Skeletal muscle tissue (tissue), 4 donors: ENCODE data around the gene TRIM3. TPM values are rescaled to one million over a fixed set of nuclear protein-coding genes. Genes with fewer than 3 reads are reported as not detected.

Experiments used
- H3K27ac ChIP-seq: one replicate; pipeline ENCODE4 v1.7.0; 2013; ENCODE audit warnings: mild to moderate bottlenecking, low read depth, low read length, inconsistent platforms
- H3K27me3 ChIP-seq, 3 donors: one replicate each; pipeline ENCODE4 v1.7.0; 2013; ENCODE audit warnings: low read length in 3 of 3; ENCODE audit not compliant: control insufficient read depth in 3 of 3, insufficient read depth in 3 of 3
- H3K36me3 ChIP-seq, 3 donors: one replicate each; pipeline ENCODE4 v1.7.0; 2013; ENCODE audit warnings: low read length in 3 of 3; ENCODE audit not compliant: control insufficient read depth in 3 of 3, insufficient read depth in 3 of 3
- H3K4me1 ChIP-seq, 3 donors: one replicate each; pipeline ENCODE4 v1.7.0; 2013; ENCODE audit warnings: low read length in 3 of 3, mild to moderate bottlenecking in 3 of 3; ENCODE audit not compliant: control insufficient read depth in 3 of 3, insufficient read depth in 3 of 3
- H3K4me3 ChIP-seq, 3 donors: one replicate each; pipeline ENCODE4 v1.7.0; 2013; ENCODE audit warnings: low read length in 3 of 3
- H3K9ac ChIP-seq, 3 donors: one replicate each; pipeline ENCODE4 v1.7.0; 2013; ENCODE audit warnings: low read length in 3 of 3, mild to moderate bottlenecking in 3 of 3, moderate library complexity in 2 of 3, low read depth in 1 of 3
- H3K9me3 ChIP-seq, 3 donors: one replicate each; pipeline ENCODE4 v1.7.0; 2013; ENCODE audit warnings: low read length in 3 of 3; ENCODE audit not compliant: control insufficient read depth in 3 of 3
- total RNA-seq: library from RNA; depleted of rRNA; stranded (reverse); fragments of >200 nt; gene quantifications from one replicate; pipeline ENCODE4 v1.2.3, GENCODE V29; 2014
- donor health status: Osteomylitis.

The TRIM3 gene
- total RNA-seq, 1 donor from 2014 or later: 8.4 TPM

GRCh38 chr11:6442441-6442840 lies 31.3 kb downstream of the TRIM3 start:
- no peaks in the 10 kb centered on the region for H3K9me3 ChIP-seq
- H3K27me3 ChIP-seq: no peaks in the 10 kb centered on the region
- no peak overlapping the region for H3K27ac ChIP-seq
- H3K9ac ChIP-seq: no peak overlapping the region
- no peaks in the 10 kb centered on the region for H3K4me1 ChIP-seq
- no peak overlapping the region for H3K4me3 ChIP-seq
- peaks cover 0 to under 1% (median 0%) of the 10 kb centered on the region in 3 donors for H3K36me3 ChIP-seq

GRCh38 chr11:6440906-6441358 lies 32.8 kb downstream of the TRIM3 start, which contains the start of gene HPX:
TSS of gene HPX (minus strand) at chr11:6440987. CDS start at chr11:6440963, 24 bp downstream.
- H3K4me1 ChIP-seq: no peaks in the 10 kb centered on the region
- H3K9me3 ChIP-seq: no peaks in the 10 kb centered on the region
- peak within 1 kb of the TSS in 1 of 3 donors; percentile 45 for H3K9ac ChIP-seq
- H3K27ac ChIP-seq: no peak within 1 kb of the TSS
- H3K36me3 ChIP-seq: no peaks in the 10 kb centered on the region
- no peaks in the 10 kb centered on the region for H3K27me3 ChIP-seq
- H3K4me3 ChIP-seq: no peak within 1 kb of the TSS

- no peak overlapping the region for H3K9ac ChIP-seq
- no peaks in the 10 kb centered on the region for H3K4me1 ChIP-seq
- no peak overlapping the region for H3K27ac ChIP-seq
- H3K9me3 ChIP-seq: no peaks in the 10 kb centered on the region
- H3K27me3 ChIP-seq: no peaks in the 10 kb centered on the region
- no peak overlapping the region for H3K4me3 ChIP-seq
- H3K36me3 ChIP-seq: no peaks in the 10 kb centered on the region
These were observed 34.7 kb downstream of the TRIM3 start for GRCh38 chr11:6438979-6439571.

GRCh38 chr11:6437993-6438392 lies 35.7 kb downstream of the TRIM3 start:
- Histone ChIP-seq H3K9me3 (no peaks in the 10 kb centered on the region), H3K27me3 (no peaks in the 10 kb centered on the region), H3K9ac (no peak overlapping the region), H3K4me3 (no peak overlapping the region), H3K4me1 (no peaks in the 10 kb centered on the region), H3K36me3 (no peaks in the 10 kb centered on the region), H3K27ac (no peak overlapping the region)

- Histone ChIP-seq H3K4me1 (no peaks in the 10 kb centered on the region), H3K4me3 (no peak overlapping the region), H3K36me3 (no peaks in the 10 kb centered on the region), H3K27me3 (no peaks in the 10 kb centered on the region), H3K9me3 (no peaks in the 10 kb centered on the region), H3K9ac (no peak overlapping the region), H3K27ac (no peak overlapping the region)
These were observed 36.3 kb downstream of the TRIM3 start for GRCh38 chr11:6437423-6437822.

GRCh38 chr11:6433998-6434660 lies 39.6 kb downstream of the TRIM3 start:
- no peaks in the 10 kb centered on the region for H3K9me3 ChIP-seq
- no peaks in the 10 kb centered on the region for H3K27me3 ChIP-seq
- no peaks in the 10 kb centered on the region for H3K36me3 ChIP-seq
- no peak overlapping the region for H3K9ac ChIP-seq
- no peak overlapping the region for H3K4me3 ChIP-seq
- no peak overlapping the region for H3K27ac ChIP-seq
- no peaks in the 10 kb centered on the region for H3K4me1 ChIP-seq

GRCh38 chr11:6431861-6432260 lies 41.9 kb downstream of the TRIM3 start:
- Histone ChIP-seq H3K9ac (no peak overlapping the region), H3K27ac (no peak overlapping the region), H3K9me3 (no peaks in the 10 kb centered on the region), H3K4me1 (no peaks in the 10 kb centered on the region), H3K4me3 (no peak overlapping the region), H3K27me3 (no peaks in the 10 kb centered on the region), H3K36me3 (no peaks in the 10 kb centered on the region)

- H3K27ac ChIP-seq: no peak overlapping the region
- H3K4me1 ChIP-seq: no peaks in the 10 kb centered on the region
- H3K9me3 ChIP-seq: no peaks in the 10 kb centered on the region
- no peak overlapping the region for H3K9ac ChIP-seq
- H3K27me3 ChIP-seq: no peaks in the 10 kb centered on the region
- no peaks in the 10 kb centered on the region for H3K36me3 ChIP-seq
- H3K4me3 ChIP-seq: no peak overlapping the region
These were observed 46.2 kb downstream of the TRIM3 start for GRCh38 chr11:6427516-6427915.

- Histone ChIP-seq H3K9me3 (no peaks in the 10 kb centered on the region), H3K27me3 (no peaks in the 10 kb centered on the region), H3K27ac (no peak overlapping the region), H3K36me3 (peaks cover 0 to 3% (median 0%) of the 10 kb centered on the region in 3 donors), H3K9ac (no peak overlapping the region), H3K4me1 (peaks cover 9 to 13% (median 12%) of the 10 kb centered on the region in 3 donors), H3K4me3 (no peak overlapping the region)
These were observed 53.1 kb downstream of the TRIM3 start for GRCh38 chr11:6420677-6421076.

GRCh38 chr11:6419009-6419631 lies 54.6 kb downstream of the TRIM3 start, which contains the start of gene APBB1:
TSS of gene APBB1 (minus strand) at chr11:6419094. CDS start at chr11:6411347, 7,747 bp downstream.
- Histone ChIP-seq H3K27ac (peak within 1 kb of the TSS; percentile 84), H3K9ac (peak within 1 kb of the TSS; percentile 87 to 95 (median 88)), H3K4me1 (peaks cover 9 to 16% (median 13%) of the 10 kb centered on the region in 3 donors), H3K36me3 (peaks cover 0 to 3% (median 0%) of the 10 kb centered on the region in 3 donors), H3K9me3 (no peaks in the 10 kb centered on the region), H3K27me3 (no peaks in the 10 kb centered on the region), H3K4me3 (peak within 1 kb of the TSS; percentile 73 to 83 (median 78))
